Psoas muscle (tissue), 8 donors: ENCODE results near the gene BEX4. TPM values are rescaled to one million over a fixed set of nuclear protein-coding genes. Genes with fewer than 3 reads are reported as not detected.

Experiments used
- ATAC-seq, 4 donors: fragments of 200-7000 bp; cut with Tn5 transposase; one replicate each; pipeline ENCODE4 v1.9.1; 2020; ENCODE audit warnings: moderate library complexity in 3 of 4, mild to moderate bottlenecking in 2 of 4
- DNase-seq, 2 donors: peaks; one replicate each; pipeline ENCODE4 v3.0.0-alpha.2; 2020
- H3K27ac ChIP-seq: fragments of 200-600 bp; one replicate; pipeline ENCODE4 v1.8.0; 2022
- H3K27me3 ChIP-seq, 3 donors: fragments of 200-600 bp in 1 of 3; one replicate each; pipeline versions ENCODE4 v1.6.1 to v1.8.0; 2013 to 2022; ENCODE audit warnings: low read length in 2 of 3, mild to moderate bottlenecking in 2 of 3, moderate library complexity in 1 of 3; ENCODE audit not compliant: insufficient read depth in 3 of 3
- H3K36me3 ChIP-seq, 2 donors: fragments of 200-600 bp in 1 of 2; one replicate each; pipeline versions ENCODE4 v1.6.1 to v1.8.0; 2013 to 2022; ENCODE audit warnings: low read depth in 1 of 2, mild to moderate bottlenecking in 1 of 2, moderate library complexity in 1 of 2; ENCODE audit not compliant: insufficient read depth in 1 of 2
- H3K4me1 ChIP-seq: fragments of 200-600 bp; one replicate; pipeline ENCODE4 v1.8.0; 2022
- H3K4me3 ChIP-seq: fragments of 200-600 bp; one replicate; pipeline ENCODE4 v1.8.0; 2022; ENCODE audit warnings: mild to moderate bottlenecking
- H3K9me3 ChIP-seq: fragments of 200-600 bp; one replicate; pipeline ENCODE4 v1.8.0; 2022
- CTCF ChIP-seq: fragments of 200-600 bp; IDR thresholded peaks from one replicate; pipeline ENCODE4 v1.8.0; 2022; ENCODE audit warnings: antibody characterized with exemption
- WGBS, 3 donors: extraction: QIAGEN DNeasy Blood & Tissue Kit; methylation state at CpG; one replicate each; pipeline versions ENCODE4 v1.1.6 to v1.1.7; 2013; 5-methylcytosine and 5-hydroxymethylcytosine counted together
- intact Hi-C, 2 donors: fragments of 100-400 bp; cut with DNase I; formaldehyde crosslinking; loops; one replicate each; pipeline versions ENCODE4 v1.11.0 to v1.14.2; 2022
- polyA plus RNA-seq, 3 donors: library from polyadenylated mRNA; stranded (reverse); fragments of 200-250 nt; gene quantifications; one replicate each; pipeline ENCODE4 v1.2.3, GENCODE V29; 2013
- total RNA-seq, 4 donors: library from RNA; stranded (reverse); fragmentation: NEBNext Ultra II Directional in 2 of 4; extraction: Animal tissue kit (Norgen Biotek cat#: 25700) in 2 of 4; gene quantifications; one replicate each; pipeline versions ENCODE4 v1.2.1 to v1.2.4, GENCODE V29; 2021 to 2023
- donor health status: healthy with polysubstance abuse.
- donor health status: DM: no; HTN: no; CAD: no; lungs with moderate emphysema.
- donor health status: Bipolar disorder and iron deficiency.
- donor health status: healthy.
- donor health status: DM: yes; HTN: yes; CAD: no.
- donor health status: DM: no; HTN: no; CAD: no.
- donor health status: DM: no; HTN: no; CAD: no.
- donor health status: DM: yes; HTN: yes; CAD: no.

Gene BEX4
- total and polyA plus RNA-seq, 7 donors: 1.9 to 4.9 (median 3.7) TPM

GRCh38 chrX:103254921-103255493 lies 40.1 kb downstream of the BEX4 start, which contains the start of gene TCEAL8:
Gene TCEAL8, minus strand, starts transcription at chrX:103255155. Its CDS starts 1,176 bp downstream, at chrX:103253979.
- peak within 1 kb of the TSS; percentile 65 for H3K4me3 ChIP-seq
- intact Hi-C loops: loop anchor here in 1 of 2 donors (5.0 kb wide), 1 partner anchor 43 kb away; no protein-coding TSS in a partner anchor
- peak; percentile 71 to 81 for DNase-seq
- 0 to 25% (median 0%) methylated on average over 21 to 22 of the region's 22 CpGs for WGBS, 3 donors
- H3K4me1 ChIP-seq: no peaks in the 10 kb centered on the region
- no peaks in the 10 kb centered on the region for H3K27me3 ChIP-seq
- H3K36me3 ChIP-seq: no peaks in the 10 kb centered on the region
- ATAC-seq: peak; percentile 83 to 98 (median 92)
- no peaks in the 10 kb centered on the region for H3K9me3 ChIP-seq
- H3K27ac ChIP-seq: peak within 1 kb of the TSS; percentile 62
- no peak for TF ChIP-seq CTCF

GRCh38 chrX:103256651-103257050 lies 41.7 kb downstream of the BEX4 start:
- DNase-seq (no peak), ATAC-seq (no peak)
- H3K9me3 ChIP-seq: no peaks in the 10 kb centered on the region
- intact Hi-C loops: no loop called here
- no peak overlapping the region for H3K27ac ChIP-seq
- no peaks in the 10 kb centered on the region for H3K36me3 ChIP-seq
- no peak for TF ChIP-seq CTCF
- no peaks in the 10 kb centered on the region for H3K4me1 ChIP-seq
- H3K27me3 ChIP-seq: peaks cover 0 to 11% (median 0%) of the 10 kb centered on the region in 3 donors
- H3K4me3 ChIP-seq: no peak overlapping the region

- Histone ChIP-seq H3K4me1 (no peaks in the 10 kb centered on the region), H3K4me3 (no peak overlapping the region), H3K27ac (no peak overlapping the region), H3K36me3 (no peaks in the 10 kb centered on the region), H3K27me3 (peaks cover 0 to 20% (median 0%) of the 10 kb centered on the region in 3 donors), H3K9me3 (no peaks in the 10 kb centered on the region)
- no peak for TF ChIP-seq CTCF
- DNase-seq (no peak), ATAC-seq (no peak)
- intact Hi-C loops: no loop called here
These were observed 43.4 kb downstream of the BEX4 start for GRCh38 chrX:103258275-103258674.

Other genes starting within 250 kb of the BEX4 start
- under 1 TPM in 1 of 4 donors, not detected in 3; 0.48 TPM for gene BEX1, start 150.9 kb upstream of the BEX4 start, total RNA-seq
- gene BEX1, start 150.9 kb upstream of the BEX4 start, polyA plus RNA-seq: under 1 TPM in 2 of 3 donors, not detected in 1; 0.12 to 0.25 TPM
- gene NXF3, start 122.0 kb upstream of the BEX4 start, total RNA-seq: under 1 TPM in 2 of 4 donors, not detected in 2; 0.15 to 0.32 TPM
- under 1 TPM in 1 of 3 donors, not detected in 2; 0.12 TPM for gene NXF3, start 122.0 kb upstream of the BEX4 start, polyA plus RNA-seq
- 10 to 100 TPM in 1 of 4 donors, 1 to 10 TPM in 3; 6.6 to 15.8 (median 8.2) TPM for gene TCEAL8, start 40.0 kb downstream of the BEX4 start, total RNA-seq
- gene TCEAL8, start 40.0 kb downstream of the BEX4 start, polyA plus RNA-seq: 10 to 100 TPM in 2 of 3 donors, 1 to 10 TPM in 1; 9.5 to 13.9 (median 11.0) TPM
- not detected for gene TCEAL5, start 61.6 kb downstream of the BEX4 start, total RNA-seq
- under 1 TPM in 2 of 3 donors, not detected in 1; 0.08 to 0.09 TPM for gene TCEAL5, start 61.6 kb downstream of the BEX4 start, polyA plus RNA-seq
- 10 to 100 TPM in 1 of 4 donors, 1 to 10 TPM in 1, under 1 TPM in 2; 0.29 to 13.2 (median 1.4) TPM for gene BEX2, start 95.9 kb downstream of the BEX4 start, total RNA-seq
- gene BEX2, start 95.9 kb downstream of the BEX4 start, polyA plus RNA-seq: 1 to 10 TPM in 1 of 3 donors, under 1 TPM in 2; 0.21 to 2.7 (median 0.87) TPM
- gene TCEAL7, start 115.1 kb downstream of the BEX4 start, total RNA-seq: 10 to 100 TPM in 1 of 4 donors, 1 to 10 TPM in 2, under 1 TPM in 1; 0.78 to 11.8 (median 1.1) TPM
- 1 to 10 TPM; 1.3 to 1.4 (median 1.4) TPM for gene TCEAL7, start 115.1 kb downstream of the BEX4 start, polyA plus RNA-seq
- gene TCEAL9, start 141.4 kb downstream of the BEX4 start, total RNA-seq: 1 to 10 TPM; 3.4 to 9.1 (median 5.0) TPM
- gene TCEAL9, start 141.4 kb downstream of the BEX4 start, polyA plus RNA-seq: 10 to 100 TPM; 11.0 to 15.1 (median 13.3) TPM
- gene BEX3, start 161.4 kb downstream of the BEX4 start, total RNA-seq: 10 to 100 TPM in 1 of 4 donors, 1 to 10 TPM in 3; 7.1 to 24.4 (median 8.8) TPM
- 10 to 100 TPM in 2 of 3 donors, 1 to 10 TPM in 1; 6.2 to 12.7 (median 10.8) TPM for gene BEX3, start 161.4 kb downstream of the BEX4 start, polyA plus RNA-seq